Transverse colon (tissue), 4 donors: ENCODE results near the gene NUDT22.

Experiments used
- CTCF ChIP-seq, 5 experiments: fragments of 200-600 bp in 3 of 5; fragments of 450-650 bp in 2 of 5; sonication (generic) in 3 of 5; IDR thresholded peaks; 1 replicate in 2 of 5; 2 replicates in 3 of 5; pipeline ENCODE4 v1.5.1; 2016 to 2017; ENCODE audit warnings: antibody characterized with exemption in 5 of 5, inconsistent platforms in 3 of 5, mild to moderate bottlenecking in 2 of 5, moderate library complexity in 1 of 5
- EP300 ChIP-seq: sonication (generic); formaldehyde crosslinking; IDR thresholded peaks from one replicate; pipeline ENCODE4 v1.6.1; 2017; ENCODE audit warnings: antibody characterized with exemption, low read depth
- POLR2A ChIP-seq: fragments of 450-650 bp; IDR thresholded peaks from one replicate; pipeline ENCODE4 v1.6.1; 2016; ENCODE audit warnings: antibody characterized with exemption, mild to moderate bottlenecking, moderate library complexity
- POLR2AphosphoS5 ChIP-seq, 3 donors: sonication (generic); formaldehyde crosslinking; IDR thresholded peaks; one replicate each; pipeline ENCODE4 v1.6.1; 2016; ENCODE audit warnings: antibody characterized with exemption in 3 of 3

- TF ChIP-seq POLR2AphosphoS5 (IDR thresholded peaks at IDR 0.05) (no peak), POLR2A (no peak), CTCF (IDR thresholded peaks at IDR 0.05) (no peak), EP300 (no peak)
Measured at GRCh38 chr11:64220271-64220670, 5.8 kb upstream of the NUDT22 start.
